Left kidney (tissue), 2 donors: ENCODE measurements around the gene WDR43. TPM values are rescaled to one million over a fixed set of nuclear protein-coding genes. Genes with fewer than 3 reads are reported as not detected.

Source experiments
- DNase-seq: peaks from one replicate; pipeline ENCODE4 v3.0.0-alpha.2; 2013
- polyA plus RNA-seq: library from polyadenylated mRNA; unstranded; fragments of 120-200 nt; gene quantifications from one replicate; pipeline ENCODE4 v1.2.1, GENCODE V29; 2013; ENCODE audit not compliant: insufficient read length

Gene WDR43
- polyA plus RNA-seq, 1 donor: 62.6 TPM

DNA sequence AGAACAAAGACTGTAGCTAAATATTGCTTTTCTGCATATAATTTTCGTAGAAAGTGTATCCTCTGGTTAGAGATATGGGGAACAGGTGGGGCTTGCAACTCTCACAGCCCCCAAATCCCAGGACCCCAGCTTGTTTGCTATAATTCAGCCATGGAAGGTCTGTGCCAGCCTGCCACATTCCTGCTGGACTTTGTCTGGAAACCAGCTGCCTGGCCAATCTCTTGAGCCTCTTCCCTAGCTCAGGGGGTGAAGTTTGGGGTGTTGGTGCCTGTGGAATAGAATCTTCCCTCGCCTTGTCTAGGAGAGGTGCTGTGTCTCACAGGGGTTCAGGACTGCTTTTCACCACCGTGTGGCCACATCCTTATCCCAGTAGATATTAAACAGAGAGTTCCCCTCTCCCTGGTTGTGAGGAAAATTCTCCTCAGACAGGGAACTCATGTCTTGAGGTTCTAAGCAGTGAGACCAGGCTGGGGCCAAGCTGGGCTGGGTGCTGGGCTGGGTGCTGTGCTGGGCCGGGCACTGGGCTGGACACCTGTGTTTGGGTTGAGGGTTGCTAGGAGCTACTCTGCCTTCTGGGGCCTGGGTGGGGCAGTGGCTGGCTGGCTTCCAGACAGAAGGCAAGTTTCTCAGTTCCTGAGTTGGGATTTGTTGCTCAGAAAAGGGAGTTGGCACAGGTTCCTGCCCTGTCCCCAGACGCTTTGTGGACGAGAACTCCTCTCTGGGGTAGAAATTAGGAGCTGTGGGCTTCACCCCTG lies 98.9 kb downstream of the WDR43 start:
- DNase-seq: no peak

DNA sequence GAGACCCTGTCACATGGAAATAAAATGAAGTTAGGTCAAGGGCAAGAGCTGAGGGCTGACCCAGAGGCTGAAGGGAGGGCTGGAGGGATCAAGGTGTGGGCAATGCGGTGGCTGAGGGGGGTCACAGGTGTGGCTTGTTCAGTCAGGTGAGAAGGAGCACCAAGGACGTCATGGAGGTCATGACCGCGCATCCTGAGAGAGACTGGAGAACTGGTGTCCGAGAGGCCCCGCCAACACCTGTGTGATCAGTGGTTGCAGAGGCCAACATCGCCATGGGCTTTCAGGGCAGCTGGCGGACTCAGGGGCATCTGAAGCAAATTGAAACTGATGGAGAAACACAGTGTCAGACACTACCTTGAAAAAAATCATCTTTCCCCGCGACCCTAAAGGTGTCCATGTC lies 99.6 kb downstream of the WDR43 start:
- DNase-seq: no peak

DNA sequence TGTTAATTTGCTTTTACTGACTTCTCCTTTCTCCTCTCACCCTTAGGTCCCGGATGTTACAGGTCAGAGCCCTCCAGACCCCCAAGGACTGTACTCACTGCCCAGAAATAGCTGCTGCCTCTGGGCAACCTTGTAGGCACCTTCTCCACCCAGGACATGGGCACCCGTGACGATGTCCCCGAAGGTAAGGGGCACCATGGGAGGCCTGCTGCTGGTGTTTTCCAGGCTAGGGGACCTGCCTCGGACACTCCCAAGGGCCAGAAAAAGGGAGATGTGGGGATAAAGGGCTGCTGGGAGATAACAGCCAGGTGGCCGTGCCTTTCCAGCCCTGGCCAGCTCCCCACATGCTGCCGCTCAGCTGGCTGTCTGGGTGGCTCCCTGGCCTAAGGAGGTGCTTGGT lies 100.2 kb downstream of the WDR43 start:
- no peak for DNase-seq

DNA sequence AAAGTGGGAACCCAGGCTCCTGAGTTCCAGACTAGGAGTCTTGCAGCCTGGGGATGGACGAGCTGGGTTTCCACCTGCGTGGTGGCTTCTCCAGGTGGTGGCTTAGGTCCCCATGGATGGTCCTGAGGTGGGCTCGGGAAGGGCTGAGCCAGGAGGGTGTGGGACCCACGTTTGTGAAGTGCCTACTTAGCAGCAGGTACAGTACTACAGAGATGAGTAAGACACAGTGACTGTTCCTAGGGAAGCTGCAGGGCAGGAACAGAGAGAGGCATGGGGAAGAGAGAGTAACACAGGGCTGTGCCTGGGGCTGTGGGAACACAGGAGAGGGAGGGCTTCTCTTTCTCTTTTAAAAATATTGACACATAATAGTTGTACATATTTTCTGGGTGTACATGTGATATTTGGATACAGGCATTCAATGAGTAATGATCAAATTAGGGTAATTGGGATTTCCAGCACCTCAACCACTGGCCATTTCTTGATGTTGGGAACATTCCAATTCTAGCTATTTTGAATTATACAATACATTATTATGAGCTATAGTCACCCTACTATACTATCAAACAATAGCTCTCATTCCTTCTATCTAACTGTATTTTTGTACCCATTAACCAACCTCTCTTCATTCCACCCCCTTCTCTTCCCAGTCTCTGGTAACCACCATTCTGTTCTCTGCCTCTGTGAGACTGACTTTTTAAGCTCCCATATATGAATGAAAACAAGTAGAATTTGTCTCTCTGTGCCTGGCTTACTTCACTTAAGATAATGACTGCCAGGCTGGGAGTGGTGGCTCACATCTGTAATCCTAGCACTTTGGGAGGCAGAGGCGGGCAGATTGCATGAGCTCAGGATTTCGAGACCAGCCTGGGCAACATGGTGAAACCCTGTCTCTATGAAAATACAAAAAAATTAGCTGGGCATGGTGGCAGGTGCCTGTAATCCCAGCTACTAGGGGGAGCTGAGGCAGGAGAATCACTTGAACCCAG lies 101.6 kb downstream of the WDR43 start:
- no peak for DNase-seq

DNA sequence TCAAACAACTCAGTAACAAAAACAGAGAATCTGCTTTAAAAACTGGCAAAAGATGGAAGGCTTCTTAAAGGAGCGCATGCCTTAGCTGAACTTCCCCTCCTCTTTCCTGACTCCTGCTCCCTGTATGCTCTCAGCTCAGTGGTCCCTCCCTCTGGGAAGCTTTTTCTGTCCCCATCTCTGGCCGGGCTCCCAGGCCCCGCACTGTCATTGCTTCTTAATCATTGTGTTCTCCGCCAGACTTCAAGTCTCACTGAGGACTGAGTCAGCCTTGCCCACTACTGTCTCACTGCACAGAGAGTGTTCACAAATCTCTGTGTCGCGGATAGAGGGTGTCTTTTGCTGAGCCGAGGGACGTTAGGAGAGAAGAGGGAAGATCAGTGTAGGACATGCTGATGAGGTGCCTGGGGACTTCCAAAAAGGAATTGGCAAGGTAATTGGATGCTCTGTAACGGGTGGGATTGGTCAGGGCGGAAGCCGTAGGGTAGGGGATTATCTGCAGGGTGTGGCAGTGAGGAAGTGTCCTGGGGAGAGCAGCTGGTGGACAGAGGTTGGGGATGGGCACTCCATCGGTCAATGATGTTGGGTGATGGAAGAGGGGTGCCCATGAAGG lies 102.9 kb downstream of the WDR43 start:
- no peak for DNase-seq

Other genes with a start within 250 kb of the WDR43 start
- 190 TPM for gene PPP1CB, start 142.8 kb upstream of the WDR43 start, polyA plus RNA-seq
- 3.9 TPM for gene SPDYA, start 83.8 kb upstream of the WDR43 start, polyA plus RNA-seq
- 30.4 TPM for gene TRMT61B, start 24.4 kb upstream of the WDR43 start, polyA plus RNA-seq
- gene TOGARAM2, start 86.6 kb downstream of the WDR43 start, polyA plus RNA-seq: 2.4 TPM
- gene PCARE, start 179.9 kb downstream of the WDR43 start, polyA plus RNA-seq: 0.43 TPM
- 24.5 TPM for gene CLIP4, start 220.7 kb downstream of the WDR43 start, polyA plus RNA-seq